ENCODE results near the gene SHMT2. TPM values are rescaled to one million over a fixed set of nuclear protein-coding genes. Genes with fewer than 3 reads are reported as not detected.

SHMT2 gene
- total RNA-seq, 1 donor from 2014 or later: 91.3 TPM

GRCh38 chr12:57203791-57204190, 25.7 kb upstream of the SHMT2 start:
- Histone ChIP-seq H3K27ac (ENCODE audit: low read depth, low read length) (no peak overlapping the region), H3K27me3 (ENCODE audit: control insufficient read depth in 3 of 3, insufficient read depth in 3 of 3, low read length in 3 of 3) (peaks cover 0 to 16% (median 0%) of the 10 kb centered on the region in 3 donors), H3K4me3 (ENCODE audit: low read length in 3 of 3) (no peak overlapping the region), H3K36me3 (ENCODE audit: control insufficient read depth in 3 of 3, insufficient read depth in 3 of 3, low read length in 3 of 3) (peaks cover 26 to 50% (median 30%) of the 10 kb centered on the region in 3 donors), H3K4me1 (ENCODE audit: control insufficient read depth in 3 of 3, insufficient read depth in 3 of 3, low read length in 3 of 3) (peaks cover 0 to 2% (median 2%) of the 10 kb centered on the region in 3 donors), H3K9ac (ENCODE audit: low read depth in 1 of 3, low read length in 3 of 3) (no peak overlapping the region), H3K9me3 (ENCODE audit: control insufficient read depth in 3 of 3, low read length in 3 of 3) (no peaks in the 10 kb centered on the region)

DNA sequence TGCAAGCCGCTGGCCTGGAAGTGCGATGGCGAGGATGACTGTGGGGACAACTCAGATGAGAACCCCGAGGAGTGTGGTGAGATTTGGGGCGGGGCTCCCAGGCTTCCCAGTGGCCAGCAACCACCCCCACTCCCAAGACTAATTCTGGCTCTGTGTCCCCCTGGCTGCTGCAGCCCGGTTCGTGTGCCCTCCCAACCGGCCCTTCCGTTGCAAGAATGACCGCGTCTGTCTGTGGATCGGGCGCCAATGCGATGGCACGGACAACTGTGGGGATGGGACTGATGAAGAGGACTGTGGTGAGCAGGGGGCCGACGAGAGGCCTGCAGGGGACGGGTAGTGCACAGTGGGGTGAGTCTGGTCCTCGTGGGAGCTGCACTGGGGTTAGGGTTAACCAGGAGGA, 25.1 kb upstream of the SHMT2 start:
- Histone ChIP-seq H3K9me3 (ENCODE audit: control insufficient read depth in 3 of 3, low read length in 3 of 3) (no peaks in the 10 kb centered on the region), H3K36me3 (ENCODE audit: control insufficient read depth in 3 of 3, insufficient read depth in 3 of 3, low read length in 3 of 3) (peaks cover 27 to 50% (median 30%) of the 10 kb centered on the region in 3 donors), H3K4me3 (ENCODE audit: low read length in 3 of 3) (no peak overlapping the region), H3K4me1 (ENCODE audit: control insufficient read depth in 3 of 3, insufficient read depth in 3 of 3, low read length in 3 of 3) (peaks cover 0 to 2% (median 2%) of the 10 kb centered on the region in 3 donors), H3K27ac (ENCODE audit: low read depth, low read length) (no peak overlapping the region), H3K9ac (ENCODE audit: low read depth in 1 of 3, low read length in 3 of 3) (no peak overlapping the region), H3K27me3 (ENCODE audit: control insufficient read depth in 3 of 3, insufficient read depth in 3 of 3, low read length in 3 of 3) (peaks cover 0 to 16% (median 0%) of the 10 kb centered on the region in 3 donors)

GRCh38 chr12:57205186-57205585, 24.3 kb upstream of the SHMT2 start:
- Histone ChIP-seq H3K9ac (ENCODE audit: low read depth in 1 of 3, low read length in 3 of 3) (no peak overlapping the region), H3K4me3 (ENCODE audit: low read length in 3 of 3) (no peak overlapping the region), H3K4me1 (ENCODE audit: control insufficient read depth in 3 of 3, insufficient read depth in 3 of 3, low read length in 3 of 3) (peaks cover 0 to 2% (median 2%) of the 10 kb centered on the region in 3 donors), H3K9me3 (ENCODE audit: control insufficient read depth in 3 of 3, low read length in 3 of 3) (no peaks in the 10 kb centered on the region), H3K27me3 (ENCODE audit: control insufficient read depth in 3 of 3, insufficient read depth in 3 of 3, low read length in 3 of 3) (peaks cover 0 to 16% (median 0%) of the 10 kb centered on the region in 3 donors), H3K27ac (ENCODE audit: low read depth, low read length) (no peak overlapping the region), H3K36me3 (ENCODE audit: control insufficient read depth in 3 of 3, insufficient read depth in 3 of 3, low read length in 3 of 3) (peaks cover 26 to 53% (median 35%) of the 10 kb centered on the region in 3 donors)

- Histone ChIP-seq H3K9me3 (ENCODE audit: control insufficient read depth in 3 of 3, low read length in 3 of 3) (no peaks in the 10 kb centered on the region), H3K4me1 (ENCODE audit: control insufficient read depth in 3 of 3, insufficient read depth in 3 of 3, low read length in 3 of 3) (peaks cover 0 to 2% (median 2%) of the 10 kb centered on the region in 3 donors), H3K27ac (ENCODE audit: low read depth, low read length) (no peak overlapping the region), H3K27me3 (ENCODE audit: control insufficient read depth in 3 of 3, insufficient read depth in 3 of 3, low read length in 3 of 3) (peaks cover 0 to 13% (median 0%) of the 10 kb centered on the region in 3 donors), H3K36me3 (ENCODE audit: control insufficient read depth in 3 of 3, insufficient read depth in 3 of 3, low read length in 3 of 3) (peaks cover 25 to 49% (median 36%) of the 10 kb centered on the region in 3 donors), H3K4me3 (ENCODE audit: low read length in 3 of 3) (no peak overlapping the region), H3K9ac (ENCODE audit: low read depth in 1 of 3, low read length in 3 of 3) (no peak overlapping the region)
These were observed 23.6 kb upstream of the SHMT2 start for GRCh38 chr12:57205931-57206330.

DNA sequence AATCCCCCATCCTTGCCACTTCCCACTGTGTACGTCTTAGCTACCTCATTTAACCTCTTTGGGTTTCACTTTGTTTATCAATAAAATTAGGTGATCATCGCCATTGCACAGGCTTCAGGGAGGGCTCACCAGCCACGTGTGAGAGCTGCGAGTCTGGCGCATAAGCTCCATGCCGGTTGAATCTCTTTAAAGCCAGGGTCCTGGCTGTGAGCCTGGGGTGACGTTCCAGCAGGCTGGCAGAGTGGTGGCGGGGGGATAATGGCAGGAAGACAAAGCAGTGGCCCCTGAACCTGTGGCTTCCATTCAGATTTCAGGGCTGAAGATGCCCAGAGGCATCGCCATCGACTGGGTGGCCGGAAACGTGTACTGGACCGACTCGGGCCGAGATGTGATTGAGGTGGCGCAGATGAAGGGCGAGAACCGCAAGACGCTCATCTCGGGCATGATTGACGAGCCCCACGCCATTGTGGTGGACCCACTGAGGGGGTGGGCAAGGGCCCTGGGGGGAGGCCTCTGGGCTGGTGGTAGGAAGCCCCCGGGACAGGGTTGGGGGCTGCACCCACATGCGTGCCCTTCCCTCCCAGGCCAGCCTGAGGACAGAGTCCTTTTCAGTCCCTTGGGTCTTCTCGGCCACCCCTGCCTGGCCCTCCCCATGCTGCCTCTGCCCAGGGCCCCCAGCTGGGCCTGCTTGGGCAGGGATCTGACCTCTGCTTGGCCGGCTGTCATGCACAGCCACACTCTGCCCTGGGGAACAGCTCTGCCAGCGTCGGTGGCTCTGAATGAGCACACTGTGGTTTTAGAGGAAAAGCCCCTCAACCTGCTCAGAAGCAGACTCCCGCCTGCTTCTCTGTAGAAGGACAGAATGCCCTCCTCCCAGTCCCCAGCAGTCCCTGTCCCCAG, 21.5 kb upstream of the SHMT2 start:
- no peak overlapping the region for H3K9ac ChIP-seq (ENCODE audit: low read depth in 1 of 3, low read length in 3 of 3)
- no peaks in the 10 kb centered on the region for H3K9me3 ChIP-seq (ENCODE audit: control insufficient read depth in 3 of 3, low read length in 3 of 3)
- H3K27me3 ChIP-seq (ENCODE audit: control insufficient read depth in 3 of 3, insufficient read depth in 3 of 3, low read length in 3 of 3): peaks cover 0 to 3% (median 0%) of the 10 kb centered on the region in 3 donors
- H3K27ac ChIP-seq (ENCODE audit: low read depth, low read length): no peak overlapping the region
- H3K36me3 ChIP-seq (ENCODE audit: control insufficient read depth in 3 of 3, insufficient read depth in 3 of 3, low read length in 3 of 3): peaks cover 25 to 42% (median 27%) of the 10 kb centered on the region in 3 donors
- no peak overlapping the region for H3K4me3 ChIP-seq (ENCODE audit: low read length in 3 of 3)
- H3K4me1 ChIP-seq (ENCODE audit: control insufficient read depth in 3 of 3, insufficient read depth in 3 of 3, low read length in 3 of 3): peaks cover 0 to 6% (median 0%) of the 10 kb centered on the region in 3 donors

GRCh38 chr12:57208631-57209282, 20.8 kb upstream of the SHMT2 start:
- no peak overlapping the region for H3K4me3 ChIP-seq (ENCODE audit: low read length in 3 of 3)
- peaks cover 22 to 38% (median 23%) of the 10 kb centered on the region in 3 donors for H3K36me3 ChIP-seq (ENCODE audit: control insufficient read depth in 3 of 3, insufficient read depth in 3 of 3, low read length in 3 of 3)
- H3K27me3 ChIP-seq (ENCODE audit: control insufficient read depth in 3 of 3, insufficient read depth in 3 of 3, low read length in 3 of 3): no peaks in the 10 kb centered on the region
- peaks cover 4 to 12% (median 5%) of the 10 kb centered on the region in 3 donors for H3K4me1 ChIP-seq (ENCODE audit: control insufficient read depth in 3 of 3, insufficient read depth in 3 of 3, low read length in 3 of 3)
- no peak overlapping the region for H3K9ac ChIP-seq (ENCODE audit: low read depth in 1 of 3, low read length in 3 of 3)
- no peak overlapping the region for H3K27ac ChIP-seq (ENCODE audit: low read depth, low read length)
- no peaks in the 10 kb centered on the region for H3K9me3 ChIP-seq (ENCODE audit: control insufficient read depth in 3 of 3, low read length in 3 of 3)

DNA sequence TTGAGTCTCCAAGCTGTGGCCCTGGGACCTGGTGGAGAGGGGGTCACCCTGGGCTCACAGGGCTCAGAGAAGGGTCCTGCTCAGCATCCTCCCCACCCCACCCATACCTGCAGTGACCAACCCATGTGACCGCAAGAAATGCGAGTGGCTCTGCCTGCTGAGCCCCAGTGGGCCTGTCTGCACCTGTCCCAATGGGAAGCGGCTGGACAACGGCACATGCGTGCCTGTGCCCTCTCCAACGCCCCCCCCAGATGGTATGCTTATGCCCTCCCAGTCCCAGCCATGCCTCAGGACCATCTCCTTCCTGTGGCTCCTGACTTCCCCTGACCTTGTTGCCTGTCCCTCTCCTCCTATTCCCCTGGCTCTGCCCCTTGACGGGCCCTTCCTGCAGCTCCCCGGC, 19.6 kb upstream of the SHMT2 start:
- H3K4me3 ChIP-seq (ENCODE audit: low read length in 3 of 3): no peak overlapping the region
- peaks cover 21 to 30% (median 23%) of the 10 kb centered on the region in 3 donors for H3K36me3 ChIP-seq (ENCODE audit: control insufficient read depth in 3 of 3, insufficient read depth in 3 of 3, low read length in 3 of 3)
- peaks cover 4 to 11% (median 10%) of the 10 kb centered on the region in 3 donors for H3K27me3 ChIP-seq (ENCODE audit: control insufficient read depth in 3 of 3, insufficient read depth in 3 of 3, low read length in 3 of 3)
- H3K9ac ChIP-seq (ENCODE audit: low read depth in 1 of 3, low read length in 3 of 3): no peak overlapping the region
- H3K27ac ChIP-seq (ENCODE audit: low read depth, low read length): no peak overlapping the region
- H3K4me1 ChIP-seq (ENCODE audit: control insufficient read depth in 3 of 3, insufficient read depth in 3 of 3, low read length in 3 of 3): peaks cover 10 to 22% (median 16%) of the 10 kb centered on the region in 3 donors
- no peaks in the 10 kb centered on the region for H3K9me3 ChIP-seq (ENCODE audit: control insufficient read depth in 3 of 3, low read length in 3 of 3)

- Histone ChIP-seq H3K4me3 (ENCODE audit: low read length in 3 of 3) (no peak overlapping the region), H3K4me1 (ENCODE audit: control insufficient read depth in 3 of 3, insufficient read depth in 3 of 3, low read length in 3 of 3) (peaks cover 10 to 25% (median 21%) of the 10 kb centered on the region in 3 donors), H3K27me3 (ENCODE audit: control insufficient read depth in 3 of 3, insufficient read depth in 3 of 3, low read length in 3 of 3) (peaks cover 10 to 16% (median 15%) of the 10 kb centered on the region in 3 donors), H3K9ac (ENCODE audit: low read depth in 1 of 3, low read length in 3 of 3) (no peak overlapping the region), H3K36me3 (ENCODE audit: control insufficient read depth in 3 of 3, insufficient read depth in 3 of 3, low read length in 3 of 3) (peaks cover 21 to 29% (median 23%) of the 10 kb centered on the region in 3 donors), H3K9me3 (ENCODE audit: control insufficient read depth in 3 of 3, low read length in 3 of 3) (no peaks in the 10 kb centered on the region), H3K27ac (ENCODE audit: low read depth, low read length) (no peak overlapping the region)
These were observed 19.1 kb upstream of the SHMT2 start for GRCh38 chr12:57210461-57210860.

DNA sequence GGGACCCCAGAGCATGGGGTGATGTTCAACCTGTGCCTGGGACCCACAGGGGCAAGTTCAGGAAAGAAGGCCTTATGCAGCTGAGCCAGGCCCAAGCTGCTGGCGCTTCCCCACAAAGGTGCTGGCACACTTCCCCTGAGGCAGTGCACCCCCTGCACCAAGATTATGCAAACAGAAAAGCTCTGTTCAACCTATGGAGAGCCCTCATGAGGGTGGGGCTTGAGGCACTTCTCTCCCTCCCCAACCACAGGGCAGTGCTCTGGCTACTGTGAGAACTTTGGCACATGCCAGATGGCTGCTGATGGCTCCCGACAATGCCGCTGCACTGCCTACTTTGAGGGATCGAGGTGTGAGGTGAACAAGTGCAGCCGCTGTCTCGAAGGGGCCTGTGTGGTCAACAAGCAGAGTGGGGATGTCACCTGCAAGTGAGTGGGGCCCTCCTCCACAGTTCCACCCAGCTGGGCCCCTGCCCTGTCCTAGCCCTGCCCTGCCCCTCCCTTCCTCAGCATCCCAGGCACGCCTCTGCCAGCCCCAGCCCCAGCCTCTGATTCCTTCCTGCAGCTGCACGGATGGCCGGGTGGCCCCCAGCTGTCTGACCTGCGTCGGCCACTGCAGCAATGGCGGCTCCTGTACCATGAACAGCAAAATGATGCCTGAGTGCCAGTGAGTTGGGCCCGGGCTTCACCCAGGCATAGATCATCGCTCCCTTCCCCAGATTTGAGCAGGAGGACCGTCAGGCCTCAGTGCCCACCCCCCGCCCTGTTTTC, 18.4 kb upstream of the SHMT2 start:
- Histone ChIP-seq H3K27ac (ENCODE audit: low read depth, low read length) (no peak overlapping the region), H3K9ac (ENCODE audit: low read depth in 1 of 3, low read length in 3 of 3) (no peak overlapping the region), H3K4me1 (ENCODE audit: control insufficient read depth in 3 of 3, insufficient read depth in 3 of 3, low read length in 3 of 3) (peaks cover 15 to 30% (median 27%) of the 10 kb centered on the region in 3 donors), H3K4me3 (ENCODE audit: low read length in 3 of 3) (no peak overlapping the region), H3K9me3 (ENCODE audit: control insufficient read depth in 3 of 3, low read length in 3 of 3) (no peaks in the 10 kb centered on the region), H3K27me3 (ENCODE audit: control insufficient read depth in 3 of 3, insufficient read depth in 3 of 3, low read length in 3 of 3) (peaks cover 16 to 22% (median 22%) of the 10 kb centered on the region in 3 donors), H3K36me3 (ENCODE audit: control insufficient read depth in 3 of 3, insufficient read depth in 3 of 3, low read length in 3 of 3) (peaks cover 14 to 26% (median 16%) of the 10 kb centered on the region in 3 donors)
